Astrocyte of the hippocampus (primary cell): Measurements from ENCODE around the gene EPHB6.

Experiments
- DNase-seq: peaks from one replicate; pipeline ENCODE4 v3.0.0; 2011; ENCODE audit warnings: low read depth, low spot score

Gene EPHB6, protein sequence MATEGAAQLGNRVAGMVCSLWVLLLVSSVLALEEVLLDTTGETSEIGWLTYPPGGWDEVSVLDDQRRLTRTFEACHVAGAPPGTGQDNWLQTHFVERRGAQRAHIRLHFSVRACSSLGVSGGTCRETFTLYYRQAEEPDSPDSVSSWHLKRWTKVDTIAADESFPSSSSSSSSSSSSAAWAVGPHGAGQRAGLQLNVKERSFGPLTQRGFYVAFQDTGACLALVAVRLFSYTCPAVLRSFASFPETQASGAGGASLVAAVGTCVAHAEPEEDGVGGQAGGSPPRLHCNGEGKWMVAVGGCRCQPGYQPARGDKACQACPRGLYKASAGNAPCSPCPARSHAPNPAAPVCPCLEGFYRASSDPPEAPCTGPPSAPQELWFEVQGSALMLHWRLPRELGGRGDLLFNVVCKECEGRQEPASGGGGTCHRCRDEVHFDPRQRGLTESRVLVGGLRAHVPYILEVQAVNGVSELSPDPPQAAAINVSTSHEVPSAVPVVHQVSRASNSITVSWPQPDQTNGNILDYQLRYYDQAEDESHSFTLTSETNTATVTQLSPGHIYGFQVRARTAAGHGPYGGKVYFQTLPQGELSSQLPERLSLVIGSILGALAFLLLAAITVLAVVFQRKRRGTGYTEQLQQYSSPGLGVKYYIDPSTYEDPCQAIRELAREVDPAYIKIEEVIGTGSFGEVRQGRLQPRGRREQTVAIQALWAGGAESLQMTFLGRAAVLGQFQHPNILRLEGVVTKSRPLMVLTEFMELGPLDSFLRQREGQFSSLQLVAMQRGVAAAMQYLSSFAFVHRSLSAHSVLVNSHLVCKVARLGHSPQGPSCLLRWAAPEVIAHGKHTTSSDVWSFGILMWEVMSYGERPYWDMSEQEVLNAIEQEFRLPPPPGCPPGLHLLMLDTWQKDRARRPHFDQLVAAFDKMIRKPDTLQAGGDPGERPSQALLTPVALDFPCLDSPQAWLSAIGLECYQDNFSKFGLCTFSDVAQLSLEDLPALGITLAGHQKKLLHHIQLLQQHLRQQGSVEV

DNA sequence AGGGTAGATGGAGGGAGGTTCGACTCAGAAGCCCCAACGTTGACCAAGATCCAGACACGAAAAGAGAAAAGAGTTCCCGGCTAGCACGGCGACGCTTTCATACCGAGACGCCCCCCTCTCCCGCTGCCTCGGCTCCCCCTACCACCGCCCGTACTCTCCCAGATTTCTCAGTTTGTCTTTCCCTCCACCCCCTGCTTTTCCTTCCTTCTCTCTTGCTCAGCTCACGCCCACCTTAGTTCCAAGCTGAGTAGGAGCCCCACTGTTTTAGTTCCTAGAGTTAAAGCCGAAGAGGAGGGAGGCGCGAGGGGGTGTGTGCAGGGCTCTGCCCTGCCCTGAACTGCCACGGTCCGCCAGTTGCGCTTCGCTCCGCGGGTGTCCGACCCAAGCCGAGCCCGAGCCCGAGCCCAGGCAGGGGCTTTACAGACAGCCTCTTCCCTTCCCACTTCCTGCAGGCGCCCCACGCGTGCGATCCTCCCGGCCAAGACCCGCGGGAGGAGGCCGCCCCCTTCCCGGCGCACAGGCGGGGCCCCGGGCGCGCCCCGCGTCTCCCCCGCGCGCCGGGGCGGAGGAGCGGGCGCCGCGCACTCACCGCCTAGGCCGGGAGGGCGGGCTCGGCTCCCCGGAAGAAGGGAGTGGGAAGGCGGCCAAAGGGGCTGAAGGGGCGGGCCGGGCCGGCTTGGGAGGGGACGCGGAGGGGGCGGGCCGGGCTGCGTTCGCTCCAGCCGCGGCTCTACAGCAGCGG, at the start of gene EPHB6:
Gene EPHB6, plus strand, starts transcription at position 705 of the 742 bp plus-strand sequence. CDS start 8,152 bp downstream, outside the sequence.
- DNase-seq: peak; percentile 77

DNA sequence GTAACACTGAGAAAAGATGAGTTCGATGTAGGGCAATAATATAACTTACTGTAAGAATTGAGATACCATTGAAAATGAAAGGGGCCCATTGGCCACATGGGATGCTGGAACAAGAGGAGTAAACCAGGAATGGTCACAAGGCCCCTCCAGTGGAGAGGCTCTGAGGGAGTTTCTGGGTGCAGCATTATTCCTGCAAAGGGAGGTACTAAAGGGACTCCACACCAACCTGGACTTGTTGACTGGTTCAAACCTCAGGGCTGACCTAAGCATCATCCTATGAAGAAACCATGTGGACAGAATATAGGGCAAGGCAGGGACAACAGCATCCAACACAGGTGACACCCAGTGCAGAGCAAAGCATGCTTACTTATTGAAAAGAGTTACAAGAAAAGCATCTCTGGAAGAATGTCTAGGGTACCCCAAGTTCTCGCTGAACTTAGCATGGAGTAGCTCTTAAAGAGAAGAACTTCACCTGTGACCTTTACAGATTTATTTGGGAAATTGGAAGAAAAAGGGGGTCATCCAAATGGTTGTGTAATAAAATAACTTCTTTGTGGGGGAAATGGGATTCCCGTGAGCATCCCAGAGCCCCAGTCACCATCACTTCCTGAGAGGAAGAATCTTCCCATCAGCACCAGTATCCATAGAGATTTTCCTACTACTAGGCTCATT, 49.4 kb upstream of the EPHB6 start:
- no peak for DNase-seq

DNA sequence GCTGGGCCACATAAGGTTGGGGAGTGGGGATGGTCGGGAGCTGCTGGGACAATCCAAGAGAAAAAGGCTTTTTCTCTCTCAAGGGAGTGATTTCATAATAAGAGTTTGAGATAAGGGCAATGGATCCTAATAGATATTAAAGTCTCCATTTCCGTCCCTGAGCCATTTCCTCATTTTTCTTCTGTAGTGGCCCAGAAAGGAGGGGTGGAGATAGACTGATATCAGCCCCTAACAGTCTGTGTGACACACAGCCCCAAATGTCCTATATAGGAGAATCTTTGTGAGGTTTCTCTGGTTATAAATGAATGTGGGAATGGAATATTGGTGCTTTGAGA, 48.9 kb upstream of the EPHB6 start:
- DNase-seq: no peak

DNA sequence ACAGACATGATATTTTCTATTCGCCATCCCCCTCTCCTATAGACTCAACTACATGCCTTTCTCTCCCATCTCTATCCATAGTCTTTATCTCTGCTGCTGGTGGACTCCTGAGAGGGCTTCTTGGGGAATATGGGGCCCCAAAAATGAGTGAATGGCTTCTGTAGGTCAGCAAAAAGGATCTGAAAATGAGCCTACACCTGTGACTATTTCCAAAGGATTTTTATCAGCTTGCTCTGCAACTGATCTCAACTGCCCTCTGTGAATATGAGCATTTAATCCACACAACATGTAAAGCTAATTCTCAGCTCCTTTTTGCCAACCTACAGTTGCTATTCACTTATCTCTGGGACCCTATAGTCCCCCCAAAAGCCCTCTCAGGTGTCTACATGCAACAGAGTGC, 47.9 kb upstream of the EPHB6 start:
- DNase-seq: no peak

DNA sequence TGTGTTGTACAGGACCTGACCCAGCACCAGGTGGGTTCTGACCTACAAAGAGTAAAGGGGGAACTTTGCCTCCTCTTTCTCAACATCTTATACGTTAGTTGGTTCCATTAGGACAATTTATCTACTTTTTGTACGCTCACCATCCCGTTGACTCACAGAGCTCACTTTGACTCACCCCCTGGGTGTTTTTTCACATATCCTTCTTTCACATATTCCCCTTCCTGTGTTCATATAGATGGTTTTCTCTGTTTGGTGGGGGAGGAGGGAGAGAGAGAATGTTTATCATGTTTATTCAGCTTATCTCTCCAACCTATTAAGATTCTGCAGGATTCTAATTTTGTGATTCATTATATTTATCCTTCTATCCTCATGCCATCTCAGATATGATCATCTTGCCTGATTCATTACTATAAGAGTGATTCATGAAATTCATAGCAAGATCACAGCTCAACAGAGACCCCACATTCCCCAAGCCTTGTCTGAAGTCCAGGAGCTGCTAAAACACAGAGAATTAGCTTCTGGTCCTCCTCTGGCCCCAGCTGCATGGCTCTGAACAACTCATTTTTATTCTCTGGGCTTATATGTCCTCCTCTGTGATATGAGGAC, 46.9 kb upstream of the EPHB6 start:
- DNase-seq: no peak

DNA sequence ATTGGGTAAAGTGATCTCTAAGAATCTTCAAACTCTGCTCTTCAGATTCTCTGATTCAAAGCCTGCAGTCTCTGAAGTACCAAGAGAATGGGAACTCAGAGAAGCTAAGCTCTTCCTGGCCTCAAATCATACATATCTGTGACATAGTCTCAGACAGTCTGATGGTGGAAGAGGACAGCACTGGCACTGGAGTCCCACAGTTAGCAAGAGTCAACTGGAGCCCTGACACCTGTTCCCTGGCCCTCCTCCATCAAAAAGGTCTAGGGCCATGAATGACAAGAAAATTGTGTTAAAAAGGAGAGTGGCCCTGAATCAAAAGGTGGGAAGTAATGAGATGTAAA, 46.4 kb upstream of the EPHB6 start:
- DNase-seq: no peak

DNA sequence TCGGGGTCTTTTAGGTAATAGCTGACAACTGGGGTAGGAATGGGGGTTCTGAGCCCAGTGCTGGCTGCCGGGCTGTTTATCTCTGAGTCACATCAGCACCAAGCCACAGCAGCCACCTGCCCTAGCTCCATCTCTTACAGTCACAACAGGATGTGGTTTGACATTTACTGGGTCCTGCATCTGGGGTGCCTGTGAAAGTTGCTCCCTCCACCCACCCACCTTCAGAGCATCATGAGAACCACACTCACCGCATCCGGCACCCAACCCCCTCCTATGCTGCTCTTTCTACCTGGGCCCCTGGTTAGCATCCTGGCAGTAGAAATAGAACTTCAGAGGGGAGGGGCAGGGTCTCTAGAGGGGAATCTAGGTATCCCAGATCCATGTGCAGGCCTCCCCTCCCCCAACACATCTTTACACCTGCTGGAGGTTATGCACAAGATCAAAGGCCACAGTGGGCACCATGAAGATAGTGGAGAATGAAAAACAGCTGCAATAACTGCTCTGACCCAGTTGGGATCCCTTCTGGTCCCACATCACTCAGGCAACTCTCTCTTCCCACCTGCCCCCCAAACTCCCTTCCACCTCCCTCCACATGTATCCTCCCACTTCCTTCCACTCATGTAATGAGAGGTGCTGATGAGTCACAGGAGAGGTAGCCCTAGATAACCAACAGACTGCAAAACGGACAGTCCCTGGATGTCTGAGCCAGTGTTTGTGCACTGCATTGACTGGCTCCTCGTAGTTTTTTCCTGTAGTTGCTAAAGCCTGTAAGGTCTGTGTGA, 45.9 kb upstream of the EPHB6 start:
- DNase-seq: no peak

DNA sequence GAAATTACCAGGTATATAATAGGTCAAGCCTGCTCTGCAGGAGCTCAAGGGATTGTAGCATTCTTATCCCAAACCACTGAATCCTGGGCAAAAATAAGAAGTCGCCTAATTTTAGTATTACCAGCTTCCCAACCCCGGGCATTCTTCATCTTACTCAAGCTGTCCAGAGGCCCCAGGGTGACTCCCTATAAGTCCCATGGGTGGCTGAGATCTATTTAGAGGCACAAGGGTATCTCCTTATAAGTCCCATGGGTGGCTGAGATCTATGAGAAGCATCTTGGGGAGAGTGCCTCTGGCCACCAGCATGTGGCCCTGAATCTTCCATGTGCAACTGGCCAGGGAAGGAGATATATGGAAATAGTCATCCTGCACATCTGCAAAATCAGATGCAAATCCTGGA, 45.2 kb upstream of the EPHB6 start:
- no peak for DNase-seq

DNA sequence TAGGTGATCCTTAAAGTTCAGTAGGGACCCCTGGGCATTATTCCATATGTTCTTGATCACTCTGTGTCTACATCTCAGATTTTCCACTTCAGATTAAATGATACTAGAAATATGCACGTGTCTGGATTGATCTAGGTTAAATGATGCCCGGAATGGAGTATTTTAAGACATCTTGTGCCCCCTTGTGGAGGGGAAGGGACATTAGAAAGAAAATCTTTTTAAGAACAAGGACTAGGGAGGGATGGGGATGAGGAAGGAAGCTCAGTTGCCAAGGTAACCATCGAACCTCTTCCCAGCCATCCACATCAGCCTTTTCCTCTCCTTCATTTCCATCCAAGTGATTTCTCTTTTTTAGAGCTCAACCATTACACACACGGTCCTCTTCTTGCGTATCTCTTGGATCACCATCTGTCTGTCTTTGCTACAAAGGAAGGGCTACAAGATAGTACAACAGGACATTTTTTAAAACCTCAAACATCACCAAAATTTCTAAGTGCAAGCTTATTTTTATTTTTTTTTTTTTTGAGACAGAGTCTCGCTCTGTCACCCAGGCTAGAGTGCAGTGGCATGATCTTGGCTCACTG, 43.6 kb upstream of the EPHB6 start:
- DNase-seq: peak; percentile 51

DNA sequence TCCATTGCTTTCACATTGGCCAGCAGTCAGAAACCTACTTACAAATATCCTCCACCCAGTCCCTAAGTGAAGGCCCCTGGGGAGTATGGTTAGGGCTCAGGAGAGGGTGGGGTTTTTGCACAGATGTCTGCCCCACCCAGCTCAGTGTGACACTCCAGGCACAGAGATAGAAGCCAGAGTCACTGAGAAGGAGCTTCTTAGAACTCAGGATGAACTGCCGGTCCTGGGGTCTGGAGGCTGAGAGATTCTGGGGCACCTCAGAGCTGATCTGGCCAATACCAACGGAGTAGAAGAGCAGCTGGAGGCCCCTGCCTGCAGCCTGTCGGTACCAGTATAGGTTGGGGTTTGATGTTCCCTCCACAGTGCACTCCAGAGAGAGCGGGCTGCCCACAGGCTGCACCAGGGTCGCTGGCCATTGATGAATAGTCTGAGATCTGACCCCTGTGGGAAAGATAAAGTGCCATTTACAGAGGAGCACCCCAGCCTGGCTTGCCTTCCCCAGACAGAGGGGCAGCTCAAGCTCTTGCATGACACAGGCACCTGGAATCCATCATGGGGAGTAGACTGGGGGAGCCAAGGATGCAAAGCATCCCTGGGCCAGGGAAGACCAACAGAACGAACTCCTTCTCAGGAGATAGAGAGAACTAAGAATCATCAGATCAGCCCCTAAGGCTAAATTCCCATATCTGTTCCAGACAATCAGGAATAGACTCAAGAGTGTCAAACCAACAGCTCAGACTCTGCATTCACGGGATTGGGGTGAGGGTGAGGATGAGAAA, 42.2 kb upstream of the EPHB6 start:
- no peak for DNase-seq

DNA sequence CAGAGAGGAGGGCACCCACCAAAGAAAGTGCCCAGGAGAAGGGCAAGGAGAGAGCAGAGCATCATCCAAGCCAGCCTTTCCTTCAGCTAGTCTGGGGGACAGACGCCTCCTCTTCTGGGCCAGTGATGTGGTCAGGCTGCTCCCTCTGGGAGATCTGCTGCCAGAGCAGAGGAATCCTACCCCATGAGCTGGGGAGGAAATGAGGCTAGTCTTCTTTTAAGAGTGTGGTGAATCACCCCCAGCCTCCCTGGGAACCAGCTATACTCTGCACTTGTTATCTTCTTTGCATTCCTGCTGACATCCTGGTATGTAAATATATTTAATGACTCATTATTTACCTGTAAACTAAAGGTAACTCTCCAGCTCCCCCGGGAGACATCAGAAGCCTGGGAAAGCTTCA, 41.6 kb upstream of the EPHB6 start:
- peak; percentile 41 for DNase-seq

DNA sequence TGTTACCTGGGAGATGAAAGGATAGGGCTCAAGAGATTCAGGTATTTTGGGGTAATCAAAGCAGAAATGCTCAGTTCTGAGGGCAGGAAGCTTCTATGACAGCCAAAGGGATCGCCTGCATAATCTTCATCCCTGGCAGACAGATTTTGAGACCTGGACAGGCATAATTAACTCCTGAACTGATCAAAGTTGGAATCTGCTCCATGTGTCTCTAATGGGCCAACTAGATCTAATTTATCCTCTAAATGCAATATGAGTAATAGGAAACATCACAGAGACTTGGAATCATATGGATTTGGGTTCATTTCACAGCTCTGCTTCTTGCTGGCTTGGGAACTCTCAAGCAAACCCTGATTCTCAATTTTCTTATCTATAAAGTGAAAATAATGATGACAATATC, 41.2 kb upstream of the EPHB6 start:
- DNase-seq: no peak

DNA sequence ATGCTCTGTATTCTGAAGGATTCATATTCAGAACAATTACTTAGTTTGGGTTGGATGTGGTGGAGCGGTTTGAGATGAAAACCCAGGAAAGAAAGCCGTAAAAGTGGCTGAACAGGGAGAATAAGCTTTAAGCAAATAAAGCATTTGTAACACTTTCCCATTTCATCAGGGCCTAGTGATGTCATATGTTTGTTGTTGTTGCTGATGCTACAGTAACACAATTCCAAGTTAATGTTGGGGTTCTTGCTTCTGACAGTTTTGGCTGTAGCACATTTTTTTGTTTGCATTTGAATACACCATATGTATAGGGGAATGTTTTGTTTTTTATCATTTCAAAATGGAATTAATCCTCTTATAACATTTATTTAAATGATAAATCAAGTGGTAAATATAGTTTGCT, 40.4 kb upstream of the EPHB6 start:
- DNase-seq: no peak

DNA sequence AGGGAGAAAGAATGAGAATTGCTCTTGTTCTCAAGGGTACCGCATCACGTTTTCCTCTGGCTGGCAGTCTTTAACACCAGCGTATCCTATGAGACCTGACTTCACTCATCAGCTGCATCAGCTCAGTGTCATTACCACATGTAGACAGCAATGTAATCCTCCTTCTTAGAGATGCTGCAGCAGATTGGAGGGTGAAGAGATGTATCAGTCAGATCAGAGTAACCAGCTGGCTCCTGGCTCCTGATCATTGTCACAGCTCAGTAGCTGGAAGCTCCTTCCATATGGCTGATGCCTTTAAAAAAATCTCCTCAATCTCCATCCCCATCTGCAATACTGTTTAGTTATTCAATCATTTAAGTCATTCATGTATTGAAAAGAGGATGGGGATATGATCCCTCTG, 39.7 kb upstream of the EPHB6 start:
- DNase-seq: no peak

DNA sequence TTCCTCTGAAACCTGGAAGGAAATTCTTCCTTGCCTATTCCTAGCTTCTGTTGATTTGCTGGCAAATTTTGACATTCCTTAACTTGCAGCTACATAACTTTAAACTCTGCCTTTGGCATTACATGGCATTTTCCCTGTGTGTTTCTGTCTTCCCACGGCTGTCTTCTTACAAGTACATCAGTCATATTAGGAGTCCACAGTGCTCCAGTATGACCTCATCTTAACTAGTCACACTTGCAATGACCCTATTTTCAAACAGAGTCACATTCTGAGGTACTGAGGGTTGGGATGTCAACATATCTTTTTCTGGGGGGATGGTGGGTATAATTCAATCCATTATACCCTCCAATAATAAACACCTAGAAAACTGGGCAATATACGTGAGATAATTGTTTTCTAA, 37.4 kb upstream of the EPHB6 start:
- DNase-seq: no peak

DNA sequence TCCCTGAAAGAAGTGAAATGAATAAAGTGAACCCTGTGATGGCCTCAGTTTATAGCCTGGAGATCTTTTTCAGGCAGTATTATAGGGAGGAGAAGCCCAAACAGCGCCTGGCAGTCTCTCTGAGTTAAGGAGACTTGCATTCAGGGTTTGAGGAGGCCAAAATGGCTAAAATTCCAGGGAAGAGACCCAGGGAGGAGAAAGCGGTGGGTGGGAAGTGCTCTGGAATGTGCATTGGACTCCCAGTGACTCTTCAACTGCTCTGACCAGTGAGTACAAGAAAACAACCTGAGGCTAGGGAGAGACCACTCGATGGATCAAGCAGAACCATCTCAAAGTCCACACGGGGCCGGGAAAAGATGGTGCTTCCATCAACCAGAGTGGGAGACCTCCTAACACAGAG, 35.3 kb upstream of the EPHB6 start:
- no peak for DNase-seq

DNA sequence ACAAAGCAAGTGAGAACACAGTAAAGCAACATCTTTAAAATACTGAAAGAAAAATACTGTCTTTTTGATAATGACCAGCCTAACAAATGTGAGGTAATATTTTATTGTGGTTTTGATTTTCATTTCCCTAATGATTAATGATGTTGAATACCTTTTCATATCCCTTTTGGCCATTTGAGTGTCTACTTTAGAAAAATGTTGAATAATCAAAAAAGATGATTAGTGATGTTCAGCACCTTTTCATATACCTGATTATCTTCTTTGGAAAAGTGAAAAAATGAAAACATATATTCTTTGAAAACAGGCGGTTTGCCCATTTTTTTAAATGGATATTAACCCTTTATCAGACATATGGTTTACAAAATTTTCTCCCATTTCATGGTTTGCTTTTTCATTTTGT, 32.2 kb upstream of the EPHB6 start:
- DNase-seq: no peak

DNA sequence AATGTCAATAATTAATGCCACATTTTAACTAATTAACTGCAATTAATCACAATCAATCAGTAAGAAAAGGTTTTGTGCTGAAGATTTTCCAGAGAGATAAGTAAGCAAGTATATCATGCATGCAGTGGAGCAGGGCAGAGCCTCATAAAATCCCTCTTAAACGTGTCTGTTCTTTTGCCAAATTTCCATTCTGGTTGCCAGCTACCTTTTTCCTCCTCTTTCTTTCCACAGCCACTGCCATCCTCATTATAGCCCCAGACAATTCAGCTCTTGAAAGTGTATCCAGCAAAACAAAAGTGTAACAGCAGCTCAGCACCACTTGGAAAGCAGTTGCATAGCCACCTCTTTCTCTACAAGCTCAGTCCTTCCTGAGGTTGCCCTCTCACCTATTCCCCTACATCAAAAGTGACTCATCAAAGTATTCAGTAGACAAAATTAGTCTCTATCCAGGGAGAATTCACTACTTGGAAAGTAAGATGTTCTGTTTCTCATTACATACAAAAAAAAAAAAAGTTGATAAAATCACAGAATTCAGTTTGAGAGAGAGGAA, 26.9 kb upstream of the EPHB6 start:
- no peak for DNase-seq

DNA sequence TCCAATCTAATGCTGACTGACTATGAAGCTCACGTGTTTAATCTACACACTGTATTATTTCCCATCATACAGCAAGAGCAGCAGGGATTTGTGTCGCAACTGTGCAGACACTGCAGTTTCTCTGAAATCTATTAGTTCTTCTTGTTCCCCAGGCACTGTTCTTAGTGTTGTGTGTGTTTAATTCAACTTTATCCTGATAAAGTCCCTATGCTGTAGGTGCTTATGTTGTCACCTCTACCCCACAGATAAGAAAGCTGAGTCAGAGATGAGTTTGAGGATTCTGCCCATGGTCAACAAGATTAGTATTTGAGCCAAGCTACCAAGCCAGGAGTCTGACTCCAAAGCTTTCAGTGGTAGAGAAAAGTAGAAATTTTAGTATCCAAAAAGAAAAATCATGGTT, 22.5 kb upstream of the EPHB6 start:
- DNase-seq: no peak
